Measurements from ENCODE around the gene PQBP1. TPM values are rescaled to one million over a fixed set of nuclear protein-coding genes. Genes with fewer than 3 reads are reported as not detected.

Gene PQBP1
- total RNA-seq, 1 donor from 2014 or later: 55.0 TPM

GRCh38 chrX:48938721-48939425 lies 41.1 kb downstream of the PQBP1 start:
- Histone ChIP-seq H3K36me3 (peaks cover 26% of the 10 kb centered on the region), H3K4me3 (no peak overlapping the region), H3K4me1 (peaks cover 34% of the 10 kb centered on the region), H3K9me3 (no peaks in the 10 kb centered on the region), H3K27me3 (ENCODE audit: low read depth) (no peaks in the 10 kb centered on the region), H3K27ac (peak overlapping the region; percentile 21)
- TF ChIP-seq, protein P1, sequence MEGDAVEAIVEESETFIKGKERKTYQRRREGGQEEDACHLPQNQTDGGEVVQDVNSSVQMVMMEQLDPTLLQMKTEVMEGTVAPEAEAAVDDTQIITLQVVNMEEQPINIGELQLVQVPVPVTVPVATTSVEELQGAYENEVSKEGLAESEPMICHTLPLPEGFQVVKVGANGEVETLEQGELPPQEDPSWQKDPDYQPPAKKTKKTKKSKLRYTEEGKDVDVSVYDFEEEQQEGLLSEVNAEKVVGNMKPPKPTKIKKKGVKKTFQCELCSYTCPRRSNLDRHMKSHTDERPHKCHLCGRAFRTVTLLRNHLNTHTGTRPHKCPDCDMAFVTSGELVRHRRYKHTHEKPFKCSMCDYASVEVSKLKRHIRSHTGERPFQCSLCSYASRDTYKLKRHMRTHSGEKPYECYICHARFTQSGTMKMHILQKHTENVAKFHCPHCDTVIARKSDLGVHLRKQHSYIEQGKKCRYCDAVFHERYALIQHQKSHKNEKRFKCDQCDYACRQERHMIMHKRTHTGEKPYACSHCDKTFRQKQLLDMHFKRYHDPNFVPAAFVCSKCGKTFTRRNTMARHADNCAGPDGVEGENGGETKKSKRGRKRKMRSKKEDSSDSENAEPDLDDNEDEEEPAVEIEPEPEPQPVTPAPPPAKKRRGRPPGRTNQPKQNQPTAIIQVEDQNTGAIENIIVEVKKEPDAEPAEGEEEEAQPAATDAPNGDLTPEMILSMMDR (IDR thresholded peaks at IDR 0.05): no peak
- ATAC-seq (no peak), DNase-seq (no peak)
- intact Hi-C loops (cut with DNase I): no loop called here

GRCh38 chrX:48939524-48940228 lies 41.9 kb downstream of the PQBP1 start:
- DNase-seq (no peak), ATAC-seq (no peak)
- Histone ChIP-seq H3K27ac (peak overlapping the region; percentile 21), H3K27me3 (ENCODE audit: low read depth) (no peaks in the 10 kb centered on the region), H3K36me3 (peaks cover 18% of the 10 kb centered on the region), H3K4me3 (no peak overlapping the region), H3K9me3 (no peaks in the 10 kb centered on the region), H3K4me1 (peaks cover 34% of the 10 kb centered on the region)
- TF ChIP-seq, protein P1 (IDR thresholded peaks at IDR 0.05): no peak
- intact Hi-C loops (cut with DNase I): no loop called here

DNA sequence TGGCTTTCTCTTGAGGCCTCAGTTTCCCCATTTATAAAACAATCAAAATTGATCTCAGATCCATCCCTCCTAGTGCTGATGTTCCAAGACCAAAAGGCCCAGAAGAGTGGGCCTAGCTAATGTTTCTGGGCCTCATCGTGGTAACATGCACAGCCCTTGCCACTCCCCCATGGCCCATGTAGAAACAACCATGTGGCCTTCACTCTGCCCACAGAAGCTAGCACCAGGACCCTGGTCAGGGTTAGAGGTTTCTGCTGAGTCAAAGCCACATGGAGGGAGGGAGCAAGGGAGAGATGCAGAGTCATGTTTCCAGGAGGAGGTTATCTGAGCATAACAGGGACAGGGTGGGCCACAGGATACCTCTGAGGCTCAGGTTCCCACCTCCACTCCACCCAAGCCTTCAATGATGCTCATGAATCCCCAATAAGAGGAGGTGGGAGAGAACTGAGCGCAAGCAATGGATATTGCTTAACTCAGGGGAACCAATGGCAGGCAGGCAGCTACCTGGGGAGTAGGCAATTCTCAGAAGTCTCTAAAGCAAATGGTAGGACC lies 42.8 kb downstream of the PQBP1 start:
- H3K27ac ChIP-seq: no peak overlapping the region

GRCh38 chrX:48942895-48943294 lies 45.2 kb downstream of the PQBP1 start:
- ATAC-seq (no peak), DNase-seq (no peak)
- H3K4me3 ChIP-seq: no peak overlapping the region
- H3K27ac ChIP-seq: no peak overlapping the region
- TF ChIP-seq, protein P1 (IDR thresholded peaks at IDR 0.05): no peak
- H3K36me3 ChIP-seq: peaks cover 16% of the 10 kb centered on the region
- H3K27me3 ChIP-seq (ENCODE audit: low read depth): no peaks in the 10 kb centered on the region
- no peaks in the 10 kb centered on the region for H3K9me3 ChIP-seq
- H3K4me1 ChIP-seq: peaks cover 13% of the 10 kb centered on the region
- intact Hi-C loops (cut with DNase I): no loop called here

More for the DNA sequence above, 42.8 kb downstream of the PQBP1 start:
- Histone ChIP-seq H3K9me3 (no peaks in the 10 kb centered on the region), H3K27me3 (ENCODE audit: low read depth) (no peaks in the 10 kb centered on the region), H3K4me1 (peaks cover 34% of the 10 kb centered on the region), H3K36me3 (peaks cover 13% of the 10 kb centered on the region), H3K4me3 (no peak overlapping the region)
- TF ChIP-seq, protein P1 (IDR thresholded peaks at IDR 0.05): no peak
- intact Hi-C loops (cut with DNase I): no loop called here
- DNase-seq (no peak), ATAC-seq (no peak)

GRCh38 chrX:48945517-48946348 lies 48.0 kb downstream of the PQBP1 start:
- Histone ChIP-seq H3K27ac (no peak overlapping the region), H3K36me3 (peaks cover 17% of the 10 kb centered on the region), H3K27me3 (ENCODE audit: low read depth) (no peaks in the 10 kb centered on the region), H3K4me3 (no peak overlapping the region), H3K4me1 (peaks cover 1% of the 10 kb centered on the region), H3K9me3 (no peaks in the 10 kb centered on the region)
- intact Hi-C loops (cut with DNase I): no loop called here
- ATAC-seq: peak; percentile 69 to 79
- DNase-seq: peak; percentile 54
- TF ChIP-seq, protein P1 (IDR thresholded peaks at IDR 0.05): peak; percentile 73
